SW480 (cell line): ENCODE data around the gene LILRB5.
A peak's percentile ranks its signal among the peaks of the same experiment; 100 is the strongest.
"Not testable (repeated sequence)": the region's sequence is repeated elsewhere in the genome, so short reads cannot be mapped to it uniquely, and the experiment has no call there.

Experiments used
- DNase-seq: peaks from one replicate; pipeline ENCODE4 v3.0.0-alpha.2; 2016; ENCODE audit warnings: low spot score

The LILRB5 gene

GRCh38 chr19:54275951-54276350, 18.9 kb upstream of the LILRB5 start:
- DNase-seq = no peak

- not testable (repeated sequence) for DNase-seq
Measured at GRCh38 chr19:54274516-54274915, 17.4 kb upstream of the LILRB5 start.

GRCh38 chr19:54273821-54274220, 16.7 kb upstream of the LILRB5 start:
- no peak for DNase-seq

DNA sequence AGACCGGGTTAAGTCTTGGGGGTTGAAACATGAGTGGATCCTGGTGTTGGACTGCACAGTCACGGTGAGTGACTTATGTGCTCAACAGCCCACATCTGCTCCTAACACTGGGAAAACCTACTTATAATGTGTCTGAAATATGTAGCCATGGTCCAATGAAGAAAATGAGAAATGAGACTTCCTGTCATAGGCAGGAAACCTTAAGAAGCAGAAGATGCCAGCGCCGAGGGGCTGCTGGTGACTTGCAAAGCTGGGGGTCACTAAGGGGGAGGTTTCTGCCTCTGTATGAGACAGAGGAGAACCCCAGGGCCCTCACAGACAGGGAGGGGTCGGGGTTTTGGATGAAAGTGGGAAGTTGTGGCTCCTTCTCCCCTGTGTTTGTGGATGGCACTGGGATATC, 15.1 kb upstream of the LILRB5 start:
- not testable (repeated sequence) for DNase-seq

GRCh38 chr19:54271587-54271986, 14.5 kb upstream of the LILRB5 start:
- DNase-seq = not testable (repeated sequence)

GRCh38 chr19:54271106-54271505, 14.0 kb upstream of the LILRB5 start:
- DNase-seq = no peak

DNA sequence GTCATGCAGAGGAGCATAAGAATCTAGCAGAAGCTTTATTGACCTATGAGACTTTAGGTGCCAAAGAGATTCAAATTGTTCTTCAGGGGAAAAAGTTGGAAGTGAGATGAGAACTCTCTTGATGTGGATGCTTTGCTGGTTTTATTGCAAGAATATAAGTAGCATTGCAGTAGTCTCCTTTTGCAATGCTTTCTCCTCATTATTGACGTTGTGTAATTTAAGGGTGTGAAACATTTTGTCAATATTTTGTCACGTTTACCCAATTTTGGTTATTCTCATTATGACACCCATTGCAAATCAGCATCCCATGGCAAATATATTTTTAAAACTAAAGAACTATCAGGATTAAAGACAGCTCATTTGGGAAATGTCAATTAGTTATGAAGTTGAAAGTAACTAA, 11.9 kb upstream of the LILRB5 start:
- DNase-seq = no peak

- peak; percentile 82 for DNase-seq
Measured at GRCh38 chr19:54266133-54266532, 9.1 kb upstream of the LILRB5 start.

GRCh38 chr19:54262470-54262869, 5.4 kb upstream of the LILRB5 start:
- no peak for DNase-seq

DNA sequence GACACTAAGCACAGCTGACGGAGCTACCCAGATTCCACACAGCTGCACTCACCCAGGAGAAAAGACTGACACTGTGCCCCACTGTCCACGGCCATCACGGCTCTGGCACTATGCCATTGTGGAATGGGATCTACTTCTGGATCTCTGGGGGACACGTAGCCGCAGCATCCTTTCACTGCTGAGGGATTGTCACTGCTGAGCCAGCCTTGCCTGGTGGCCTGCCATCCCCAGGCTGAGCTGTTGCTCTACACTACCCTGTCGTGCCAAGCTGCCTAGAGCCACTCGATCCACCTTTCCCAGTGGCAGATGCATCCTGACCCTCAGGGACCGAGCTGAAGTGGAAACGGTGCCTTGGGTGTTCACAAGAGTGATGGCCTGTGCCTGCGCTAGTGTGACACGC, 5.0 kb upstream of the LILRB5 start:
- DNase-seq = no peak

GRCh38 chr19:54256250-54257115, 590 bp downstream of the LILRB5 start:
- no peak for DNase-seq

DNA sequence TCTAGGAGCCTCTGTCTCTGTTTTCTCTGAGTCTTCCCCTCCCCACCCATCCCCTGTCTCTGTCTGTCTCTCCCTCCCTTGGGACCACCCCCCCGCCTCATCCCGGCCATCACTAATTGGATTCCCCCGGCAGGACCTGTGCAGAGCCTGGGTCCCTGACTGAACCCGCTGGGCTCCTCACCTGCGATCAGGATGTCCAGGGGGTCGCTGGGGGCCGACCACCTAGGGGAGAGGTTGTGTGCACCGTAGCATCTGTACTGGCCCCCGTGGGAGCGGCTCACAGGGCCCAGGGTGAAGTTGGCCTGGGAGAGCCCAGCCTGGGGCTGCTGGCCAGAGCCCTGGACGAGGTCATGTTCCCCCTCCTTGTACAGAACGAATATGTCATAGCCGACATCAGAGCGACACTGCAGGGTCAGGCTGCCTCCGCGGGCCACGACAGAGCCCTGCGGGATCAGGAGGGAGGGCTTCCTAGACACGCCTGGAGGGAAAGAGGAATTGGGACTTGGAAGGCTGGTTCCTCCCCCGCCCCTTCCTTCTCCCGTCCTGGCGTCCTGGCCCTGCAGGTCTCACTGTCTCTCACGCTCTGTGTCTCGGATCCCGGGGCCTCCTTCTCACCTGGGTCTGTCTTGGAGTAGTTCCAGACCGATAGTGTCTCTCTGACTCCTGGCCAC, 1.8 kb downstream of the LILRB5 start:
- DNase-seq = no peak

GRCh38 chr19:54254195-54254906, 2.7 kb downstream of the LILRB5 start:
- no peak for DNase-seq

DNA sequence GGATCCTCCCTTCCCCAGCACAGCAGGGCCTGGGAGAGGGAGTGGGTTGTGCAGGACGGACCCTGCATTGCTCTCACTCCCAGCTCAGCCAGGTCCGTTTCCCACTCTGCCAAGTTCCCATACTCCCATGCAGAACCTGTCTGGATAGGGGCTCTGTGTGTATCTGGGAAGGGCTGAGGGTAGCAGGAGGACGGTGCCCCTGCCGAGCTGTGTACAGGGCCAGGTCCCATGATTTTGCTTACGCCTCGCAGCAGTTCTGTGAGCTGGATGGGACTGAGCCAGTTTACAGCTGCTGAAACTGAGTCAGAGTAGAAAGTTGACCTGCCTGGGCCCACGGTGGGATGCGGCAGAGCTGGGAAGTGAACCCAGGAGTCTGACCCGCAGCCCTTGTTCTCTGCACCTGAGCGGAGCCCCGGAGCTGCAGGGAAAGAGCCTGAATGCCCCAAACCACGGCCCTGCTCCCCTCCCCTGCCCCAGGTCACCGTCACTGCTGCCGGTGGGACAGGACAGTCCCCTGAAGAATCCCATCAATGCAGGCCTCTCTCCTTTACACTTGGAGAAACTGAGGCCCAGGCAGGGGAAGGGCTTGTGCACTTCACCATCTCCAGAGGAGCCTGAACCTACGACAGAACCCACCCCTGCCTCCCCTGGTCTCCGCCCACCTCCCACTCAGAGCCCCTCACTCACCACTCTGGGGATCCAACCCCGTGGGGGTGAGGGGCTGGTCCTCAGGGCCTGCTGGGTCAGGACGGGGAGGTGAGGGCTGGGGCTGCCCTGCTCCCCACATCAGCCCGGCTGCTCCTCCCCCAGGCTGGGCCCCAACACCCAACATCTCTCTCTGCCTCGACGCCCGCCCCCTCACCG, 3.5 kb downstream of the LILRB5 start:
- no peak for DNase-seq

DNA sequence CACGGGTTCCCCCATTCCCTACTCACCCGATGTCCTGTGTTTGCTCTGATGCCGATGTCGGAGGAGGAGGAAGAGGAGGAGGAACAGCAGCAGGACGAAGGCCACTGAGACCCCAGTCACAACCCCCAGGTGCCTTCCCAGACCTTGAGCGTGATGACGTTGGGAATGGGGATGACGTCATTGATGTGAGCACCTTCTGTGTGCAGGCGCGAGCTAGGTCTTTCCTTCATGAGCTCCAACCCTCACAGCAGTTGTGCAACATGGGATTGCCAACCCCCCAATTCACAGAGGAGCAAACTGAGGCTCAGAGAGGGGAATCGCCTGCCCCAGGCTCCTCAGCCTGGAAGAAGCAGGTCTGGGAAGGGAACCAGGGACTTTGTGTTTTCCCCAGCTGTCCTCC, 4.2 kb downstream of the LILRB5 start:
- no peak for DNase-seq

GRCh38 chr19:54252243-54252642, 4.8 kb downstream of the LILRB5 start:
- no peak for DNase-seq

- no peak for DNase-seq
Measured at GRCh38 chr19:54248016-54248601, 9.0 kb downstream of the LILRB5 start.

GRCh38 chr19:54247106-54247930, 9.8 kb downstream of the LILRB5 start:
- no peak for DNase-seq

- no peak for DNase-seq
Measured at GRCh38 chr19:54245936-54246335, 11.1 kb downstream of the LILRB5 start.

DNA sequence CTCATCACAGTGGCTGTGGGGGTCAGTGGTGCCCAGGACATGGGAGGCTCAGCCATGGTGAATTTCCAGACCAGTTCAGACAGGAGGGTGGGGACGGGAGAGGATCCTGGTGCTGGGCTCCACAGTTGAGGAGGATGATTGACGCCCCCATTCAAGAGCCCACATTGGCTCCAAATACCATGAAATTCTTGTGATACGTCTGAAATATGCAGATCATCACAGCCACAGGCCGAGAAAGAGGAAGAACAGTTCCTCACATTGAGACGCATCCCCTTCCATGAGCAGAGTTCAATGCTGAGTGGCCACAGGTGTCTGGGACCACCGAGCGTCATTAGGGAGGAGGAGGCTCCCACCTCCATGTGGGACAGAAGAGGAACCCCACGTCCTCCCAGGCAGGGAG, 13.3 kb downstream of the LILRB5 start:
- DNase-seq = not testable (repeated sequence)

GRCh38 chr19:54242646-54243045, 14.4 kb downstream of the LILRB5 start, which contains the start of gene LILRA6:
Gene LILRA6, minus strand, starts transcription at chr19:54242790.
- not testable (repeated sequence) for DNase-seq
